Stimulated activated CD4-positive, alpha-beta T cell treated with anti-CD3 and anti-CD28 coated beads, Interleukin-4, amount 100 ng/mL, for 1 hour (primary cell): ENCODE results near the gene WBP2.
"Not testable (repeated sequence)": the region's sequence is repeated elsewhere in the genome, so short reads cannot be mapped to it uniquely, and the experiment has no call there.

Experiments used
- DNase-seq: peaks from one replicate; pipeline ENCODE4 v3.0.0-alpha.2; 2020

The WBP2 gene

GRCh38 chr17:75812096-75813013 is 42.8 kb downstream of the WBP2 start:
- DNase-seq = no peak

- no peak for DNase-seq
Observed at GRCh38 chr17:75811174-75811573, 44.0 kb downstream of the WBP2 start.

GRCh38 chr17:75810756-75811155 is 44.4 kb downstream of the WBP2 start:
- DNase-seq = not testable (repeated sequence)

- no peak for DNase-seq
Observed at GRCh38 chr17:75810216-75810615, 44.9 kb downstream of the WBP2 start.

DNA sequence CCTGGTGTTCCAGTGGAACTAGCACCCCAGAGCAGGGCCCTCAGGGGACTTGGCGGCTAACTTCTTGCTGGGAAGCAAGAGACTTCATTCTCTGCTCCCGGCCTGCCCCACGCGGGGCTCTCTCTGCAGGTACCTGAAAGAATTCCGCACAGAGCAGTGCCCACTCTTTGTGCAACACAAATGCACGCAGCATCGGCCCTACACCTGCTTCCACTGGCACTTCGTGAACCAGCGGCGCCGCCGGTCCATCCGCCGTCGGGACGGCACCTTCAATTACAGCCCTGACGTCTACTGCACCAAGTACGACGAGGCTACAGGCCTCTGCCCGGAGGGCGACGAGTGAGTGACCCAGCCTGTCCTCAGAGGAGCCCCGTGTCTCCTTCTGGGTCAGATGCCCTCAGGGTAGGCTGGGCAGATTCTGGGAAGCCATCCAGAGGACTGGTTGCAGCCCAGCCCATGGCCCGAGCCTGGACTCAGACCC is 45.5 kb downstream of the WBP2 start:
- DNase-seq = no peak

DNA sequence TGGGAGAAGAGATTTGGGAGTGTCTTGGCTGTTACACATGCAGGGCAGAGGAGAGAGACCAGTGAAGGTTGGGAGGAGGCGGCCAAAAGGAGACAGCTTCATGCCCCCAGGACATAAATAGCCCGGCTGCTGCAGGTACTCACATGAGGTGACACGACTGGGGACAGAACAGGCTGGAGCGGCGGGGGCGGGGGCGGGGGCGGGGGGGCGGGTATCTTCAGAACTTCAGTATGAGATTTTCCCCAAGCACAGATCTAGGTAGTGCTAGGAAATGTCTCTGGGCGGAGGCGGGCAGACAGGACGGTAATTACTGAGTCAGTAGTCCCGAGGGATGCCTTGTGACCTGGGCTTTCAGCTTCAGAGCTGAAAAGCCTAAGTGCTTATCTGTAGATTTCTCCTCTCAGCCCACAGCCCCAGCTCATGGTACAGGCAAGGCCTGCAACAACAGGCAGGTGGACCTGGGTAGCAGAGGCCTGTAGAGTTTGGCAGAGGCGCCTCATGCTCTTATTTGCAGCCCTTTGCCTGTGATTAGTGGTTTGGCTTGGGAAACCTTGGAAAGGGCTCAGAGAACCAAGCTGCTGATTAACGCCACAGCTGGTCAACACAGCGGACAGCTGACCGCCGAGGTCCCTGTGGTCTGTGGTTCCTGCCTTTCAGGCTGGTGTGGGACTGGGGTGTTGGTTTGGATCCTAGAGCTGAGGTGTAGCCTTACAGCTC is 46.1 kb downstream of the WBP2 start:
- DNase-seq = no peak

DNA sequence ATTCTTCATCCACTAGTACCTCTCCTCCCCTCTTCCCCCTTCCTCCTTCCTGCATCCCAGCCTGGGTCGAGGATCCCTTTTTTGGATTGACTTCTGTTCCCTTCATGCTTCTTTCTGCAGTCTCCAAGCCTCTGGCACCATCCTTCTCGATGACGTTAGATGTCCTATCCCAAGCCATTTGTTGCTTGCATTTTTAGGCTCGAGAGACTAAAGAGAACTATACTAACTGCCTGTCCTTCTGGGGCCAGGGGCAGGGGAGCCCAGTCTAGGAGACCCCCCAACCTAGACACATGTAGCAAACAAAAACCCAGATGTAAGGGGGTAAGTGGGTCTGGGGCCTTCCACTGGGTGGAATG is 46.6 kb downstream of the WBP2 start:
- DNase-seq = no peak

GRCh38 chr17:75807861-75808260 is 47.3 kb downstream of the WBP2 start:
- DNase-seq = no peak

DNA sequence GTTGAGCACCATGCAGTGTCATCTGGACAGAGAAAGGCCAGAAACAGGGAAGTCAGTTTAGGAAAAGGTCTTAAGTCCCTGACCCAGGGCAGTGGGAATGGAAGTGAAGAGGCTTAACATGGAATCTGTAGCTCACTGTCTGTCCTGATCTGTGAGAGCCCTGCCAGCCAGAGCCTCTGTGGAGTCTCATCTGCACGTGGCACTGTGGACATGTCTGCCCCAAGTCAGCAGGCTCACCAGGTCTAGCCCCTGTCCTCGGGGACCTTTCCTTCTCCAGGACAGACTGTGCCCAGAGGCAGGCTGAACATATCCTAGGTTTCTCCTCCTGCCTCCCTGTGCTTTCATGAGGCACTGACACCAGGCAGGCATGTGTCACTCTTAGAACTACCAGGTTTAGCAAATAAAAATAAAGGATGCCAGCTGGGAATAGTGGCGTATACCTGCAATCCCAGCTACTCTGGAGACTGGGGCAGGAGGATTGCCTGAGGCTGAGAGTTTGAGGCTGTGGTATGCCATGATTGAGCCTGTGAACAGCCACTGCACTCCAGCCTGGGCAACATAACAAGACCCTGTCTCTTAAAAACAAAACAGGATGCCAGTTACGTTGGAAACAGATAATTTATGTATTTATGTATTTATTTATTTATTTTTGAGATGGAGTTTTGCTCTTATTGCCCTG is 48.2 kb downstream of the WBP2 start:
- DNase-seq = no peak

GRCh38 chr17:75803883-75804282 is 51.3 kb downstream of the WBP2 start:
- no peak for DNase-seq

DNA sequence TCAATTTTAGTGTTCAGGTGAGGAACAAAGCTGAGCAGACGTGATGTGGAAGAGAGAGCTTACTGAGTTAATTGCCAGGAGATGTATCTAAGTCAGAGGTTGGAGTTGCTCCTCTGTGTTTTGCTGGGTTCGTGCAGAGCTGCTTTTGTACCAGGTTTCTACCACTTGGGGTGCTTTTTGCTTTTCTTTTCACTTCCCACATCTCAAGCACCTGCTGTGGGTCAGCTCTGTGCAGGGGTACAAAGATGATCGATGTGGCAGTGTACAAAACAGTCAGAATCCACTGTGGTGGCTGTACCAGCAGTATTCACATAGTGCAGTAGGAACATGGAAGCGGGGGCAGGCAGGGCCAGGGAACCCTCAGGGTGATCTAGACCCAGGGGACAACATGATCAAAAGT is 55.7 kb downstream of the WBP2 start:
- no peak for DNase-seq

DNA sequence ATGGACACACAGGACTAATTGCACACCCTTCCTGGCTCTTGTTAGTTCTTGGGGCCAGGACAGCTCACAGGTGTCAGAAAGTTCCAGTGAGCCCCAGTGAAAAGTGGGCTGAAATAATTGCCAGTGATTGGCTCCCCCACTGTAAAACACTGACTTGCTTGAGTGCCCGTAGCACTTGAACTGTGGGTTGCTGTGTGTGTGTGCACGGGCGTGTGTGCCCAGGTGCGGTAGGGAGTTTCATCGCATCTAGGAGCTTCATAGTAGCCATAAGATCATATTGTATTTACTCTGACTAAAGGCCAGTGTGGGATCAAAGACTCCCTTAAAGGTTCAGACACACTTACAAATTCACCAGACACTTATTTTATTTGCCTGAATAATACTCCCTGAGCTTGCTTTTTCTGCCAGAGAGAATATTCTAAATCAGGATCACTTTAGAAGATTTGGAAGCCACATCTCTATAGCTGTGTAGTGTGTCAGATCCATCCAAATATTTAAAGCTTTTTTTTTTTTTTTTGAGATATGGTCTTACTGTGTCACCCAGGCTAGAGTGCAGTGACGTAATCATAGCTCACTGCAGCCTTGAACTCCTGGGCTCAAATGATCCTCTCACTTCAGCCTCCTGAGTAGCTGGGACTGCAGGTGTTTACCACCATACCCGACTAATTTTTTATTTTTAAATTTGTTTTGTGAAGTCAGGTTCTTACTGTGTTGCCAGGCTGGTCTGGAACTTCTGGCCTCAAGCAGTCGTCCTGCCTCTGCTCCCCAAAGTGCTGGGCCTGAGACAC is 59.1 kb downstream of the WBP2 start:
- no peak for DNase-seq
